ENCODE results near the gene RTP3.
"Not testable (repeated sequence)": the region's sequence is repeated elsewhere in the genome, so short reads cannot be mapped to it uniquely, and the experiment has no call there.

GRCh38 chr3:46522201-46522600, 24.4 kb downstream of the RTP3 start:
- TF ChIP-seq CTCF (conservative IDR thresholded peaks at IDR 0.05; ENCODE audit: low read depth, low read length); POLR2A (IDR thresholded peaks at IDR 0.05; ENCODE audit: low read depth, low read length); ELK1 (IDR thresholded peaks at IDR 0.05; ENCODE audit: borderline replicate concordance, low read depth, low read length); MAFK (IDR thresholded peaks at IDR 0.05; ENCODE audit: low read depth, low read length); USF2 (IDR thresholded peaks at IDR 0.05; ENCODE audit: low read depth, low read length); SMC3 (IDR thresholded peaks at IDR 0.05; ENCODE audit: low read depth, low read length); MAZ (IDR thresholded peaks at IDR 0.05; ENCODE audit: borderline replicate concordance, low read depth, low read length); CEBPB (IDR thresholded peaks at IDR 0.05; ENCODE audit: low read depth, low read length); CHD1 (IDR thresholded peaks at IDR 0.05; ENCODE audit: low read depth, low read length); RAD21 (IDR thresholded peaks at IDR 0.05; ENCODE audit: low read length); FOS (IDR thresholded peaks at IDR 0.05; ENCODE audit: low read depth, low read length); BHLHE40 (IDR thresholded peaks at IDR 0.05; ENCODE audit: low read depth, low read length); RCOR1 (IDR thresholded peaks at IDR 0.05; ENCODE audit: insufficient replicate concordance, low read length); RFX5 (IDR thresholded peaks at IDR 0.05; ENCODE audit: low read depth, low read length): not testable (repeated sequence)

All from IMR-90 (cell line).